HG02588 (cell line): Measurements from ENCODE around the gene ZNF648.
"Not testable (repeated sequence)": the region's sequence is repeated elsewhere in the genome, so short reads cannot be mapped to it uniquely, and the experiment has no call there.

Experiments used
- ATAC-seq: cut with Tn5 transposase; IDR thresholded peaks from one replicate; pipeline ENCODE4 v1.9.1; 2021; ENCODE audit warnings: mild to moderate bottlenecking, moderate library complexity; ENCODE audit not compliant: unreplicated experiment

The ZNF648 gene

DNA sequence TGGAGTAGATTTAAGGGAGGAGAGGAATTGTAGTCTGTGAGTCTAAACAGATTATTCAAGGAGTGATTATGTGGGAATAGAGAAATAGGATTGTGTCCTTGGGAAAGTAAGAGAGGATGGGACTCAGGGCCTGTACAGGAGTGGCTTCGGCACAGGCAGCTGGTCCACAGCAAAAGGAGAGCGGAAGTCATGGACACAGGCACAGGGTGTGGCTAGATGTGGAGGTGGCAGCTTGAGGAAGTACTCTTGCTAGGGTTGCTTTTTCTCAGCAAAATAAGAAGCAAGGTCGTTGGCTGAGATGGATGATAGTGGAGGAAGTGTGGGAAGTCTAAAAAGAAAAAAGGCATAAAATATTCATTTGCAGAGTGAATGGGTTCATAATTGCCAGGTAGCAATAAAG is 18.5 kb upstream of the ZNF648 start:
- no peak for ATAC-seq

GRCh38 chr1:182071924-182072323 is 10.4 kb upstream of the ZNF648 start:
- no peak for ATAC-seq

DNA sequence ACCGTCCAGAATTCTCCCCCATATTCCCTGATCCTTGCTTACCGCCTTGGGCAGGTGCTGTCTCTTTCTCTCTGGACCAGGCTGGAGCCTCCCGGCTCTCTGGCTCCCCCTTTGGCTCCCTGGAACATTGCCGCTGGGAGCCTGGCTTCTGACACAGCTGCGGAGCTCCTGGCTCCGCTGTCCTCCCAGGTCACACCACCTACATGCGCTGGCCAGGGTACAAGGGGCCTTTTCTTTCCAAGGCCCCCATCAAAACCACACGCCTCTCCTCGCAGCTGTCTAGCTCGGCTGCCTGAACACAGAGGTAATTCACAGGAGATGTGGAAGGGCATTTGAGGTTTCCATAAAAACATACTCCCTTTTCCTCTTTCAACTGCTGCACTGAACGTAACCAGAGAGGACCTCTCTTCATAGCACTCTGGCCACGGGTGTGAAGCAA is 7.5 kb upstream of the ZNF648 start:
- no peak for ATAC-seq

DNA sequence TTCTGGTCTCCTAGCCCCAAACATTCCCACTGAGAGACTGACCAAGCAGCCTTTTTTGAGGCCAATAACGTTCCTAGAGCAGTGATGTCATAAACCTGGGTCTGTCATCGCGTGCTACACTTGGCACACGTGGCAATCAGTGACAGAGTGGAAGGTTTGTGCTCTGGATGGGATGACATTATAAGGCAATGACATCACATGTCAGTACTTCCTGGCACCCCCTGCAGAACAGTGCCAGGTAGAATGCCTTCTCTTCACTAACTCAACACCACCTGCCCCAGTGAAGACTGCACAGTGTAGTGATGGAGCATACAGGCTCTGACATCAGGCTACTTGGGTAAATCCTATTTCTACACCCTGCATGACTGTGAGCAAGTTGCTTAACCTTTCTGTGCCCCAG is 5.4 kb upstream of the ZNF648 start:
- ATAC-seq: no peak

DNA sequence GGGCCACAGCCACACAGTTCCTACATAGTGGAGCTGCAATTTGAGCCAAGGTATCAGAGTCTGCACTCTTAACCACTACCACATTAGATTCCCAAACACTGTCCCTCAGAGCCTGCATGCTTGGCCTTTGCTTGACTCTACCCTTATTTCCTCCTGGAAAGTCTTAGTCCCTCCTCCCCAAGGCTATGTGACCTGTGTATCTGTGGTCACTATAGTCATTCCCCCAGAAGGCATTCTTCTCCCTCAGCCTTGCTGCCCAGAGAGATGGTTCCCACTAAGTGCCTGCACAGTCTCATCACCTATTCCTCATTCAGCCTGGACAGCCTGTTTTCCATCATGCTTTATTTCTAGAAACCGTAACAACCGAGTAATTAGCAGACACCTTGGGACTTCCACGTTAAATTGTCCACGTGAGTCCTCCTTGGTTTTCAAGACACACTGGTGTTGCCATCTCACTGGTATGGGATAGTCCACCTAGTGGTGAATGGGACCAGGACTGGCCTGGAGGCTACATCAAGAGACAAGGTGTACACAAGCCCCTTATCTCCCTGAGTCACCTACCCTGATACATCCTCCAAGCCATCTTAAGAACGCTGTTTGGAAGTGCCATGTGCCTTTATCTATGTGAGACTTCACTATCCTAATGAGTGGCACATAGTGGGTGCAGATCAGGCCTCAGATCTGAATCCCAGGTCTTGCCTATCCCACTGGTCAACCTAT is 3.8 kb upstream of the ZNF648 start:
- no peak for ATAC-seq

- ATAC-seq: no peak
Observed at GRCh38 chr1:182064611-182065010, 3.1 kb upstream of the ZNF648 start.

- no peak for ATAC-seq
Observed at GRCh38 chr1:182062223-182062622, 711 bp upstream of the ZNF648 start.

DNA sequence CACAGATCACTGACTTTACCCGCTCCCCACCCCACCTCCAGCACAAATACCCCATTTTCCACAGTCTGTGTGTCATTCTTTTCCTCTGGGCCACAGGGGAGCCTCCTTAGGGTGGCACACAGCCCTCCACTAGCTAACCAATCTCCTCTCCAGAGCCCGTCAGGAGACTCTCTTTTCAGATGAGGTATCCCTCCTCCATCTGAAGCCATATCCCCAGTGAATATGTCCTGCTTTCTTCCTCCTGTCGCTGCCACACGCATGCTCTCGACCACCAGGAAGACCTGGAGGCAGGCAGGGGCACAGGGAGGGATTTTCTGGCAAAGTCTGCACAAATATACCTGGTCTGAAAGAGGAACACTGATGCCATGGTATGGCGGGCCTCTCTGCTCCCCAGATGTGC is 635 bp downstream of the ZNF648 start:
- ATAC-seq: no peak

GRCh38 chr1:182059936-182060335 is 1.6 kb downstream of the ZNF648 start:
- ATAC-seq: no peak

DNA sequence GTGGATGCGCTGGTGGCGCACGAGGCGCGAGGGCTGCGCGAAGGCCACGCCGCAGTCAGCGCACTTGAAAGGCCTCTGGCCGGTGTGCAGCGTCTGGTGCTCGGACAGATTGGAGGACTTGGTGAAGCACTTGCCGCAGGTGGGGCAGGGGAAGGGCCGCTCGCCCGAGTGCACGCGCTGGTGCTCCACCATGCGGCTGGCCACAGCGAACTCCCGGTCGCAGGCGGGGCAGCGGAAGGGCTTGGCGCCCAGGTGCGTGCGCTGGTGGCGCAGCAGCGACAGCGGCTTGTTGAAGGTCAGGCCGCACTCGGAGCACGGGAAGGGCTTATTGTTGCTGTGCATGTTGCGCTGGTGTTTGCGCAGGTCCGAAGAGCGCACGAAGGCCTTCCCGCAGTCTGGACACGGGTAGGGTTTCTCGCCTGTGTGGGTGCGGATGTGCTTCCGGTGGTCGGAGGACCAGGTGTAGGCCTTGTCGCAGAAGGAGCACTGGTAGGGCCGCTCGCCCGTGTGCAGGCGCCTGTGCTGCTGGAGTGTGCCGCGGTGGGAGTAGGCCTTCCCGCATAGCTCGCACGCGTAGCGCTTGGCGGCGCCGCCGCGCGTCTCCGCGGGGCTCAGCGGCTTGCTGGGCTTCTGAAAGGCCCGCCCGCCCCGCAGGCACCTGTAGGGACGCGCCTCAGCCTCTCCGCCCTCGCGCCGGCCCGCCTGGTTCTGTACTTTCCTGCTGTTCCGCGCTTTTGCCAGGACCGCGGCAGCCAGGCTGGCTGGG is 4.7 kb downstream of the ZNF648 start:
- ATAC-seq: no peak

- no peak for ATAC-seq
Observed at GRCh38 chr1:182054698-182055326, 6.7 kb downstream of the ZNF648 start.

- ATAC-seq: no peak
Observed at GRCh38 chr1:182052355-182052754, 9.2 kb downstream of the ZNF648 start.

GRCh38 chr1:182051938-182052337 is 9.6 kb downstream of the ZNF648 start:
- no peak for ATAC-seq

- no peak for ATAC-seq
Observed at GRCh38 chr1:182050481-182051448, 10.7 kb downstream of the ZNF648 start.

- ATAC-seq: no peak
Observed at GRCh38 chr1:182048562-182048961, 12.9 kb downstream of the ZNF648 start.

- ATAC-seq: no peak
Observed at GRCh38 chr1:182046763-182047162, 14.7 kb downstream of the ZNF648 start.

DNA sequence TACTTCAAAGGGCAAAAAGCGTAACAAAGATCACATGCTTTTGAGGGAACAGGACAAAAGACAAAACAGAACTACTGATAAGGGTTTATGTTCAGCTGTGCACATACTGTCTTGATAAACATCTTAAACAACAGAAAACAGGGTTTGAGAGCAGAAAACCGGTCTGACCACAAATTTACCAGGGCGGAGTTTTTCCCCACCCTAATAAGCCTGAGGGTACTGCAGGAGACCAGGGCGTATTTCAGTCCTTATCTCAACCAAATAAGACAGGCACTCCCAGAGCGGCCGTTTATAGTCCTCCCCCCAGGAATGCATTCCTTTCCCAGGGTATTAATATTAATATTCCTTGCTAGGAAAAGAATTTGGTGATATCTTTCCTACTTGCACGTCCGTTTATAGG is 16.0 kb downstream of the ZNF648 start:
- ATAC-seq: not testable (repeated sequence)

- ATAC-seq: no peak
Observed at GRCh38 chr1:182041615-182042014, 19.9 kb downstream of the ZNF648 start.

GRCh38 chr1:182038220-182038619 is 23.3 kb downstream of the ZNF648 start:
- no peak for ATAC-seq

GRCh38 chr1:182035097-182035770 is 26.3 kb downstream of the ZNF648 start:
- no peak for ATAC-seq
